Measurements from ENCODE around the gene BEND6. TPM values are rescaled to one million over a fixed set of nuclear protein-coding genes. Genes with fewer than 3 reads are reported as not detected.

Gene BEND6
- total and polyA plus RNA-seq, 2 of the 8 experiments (the other 6 are each of a cell fraction or from before 2014, with no cell fraction given): 0.71 to 2.1 TPM

DNA sequence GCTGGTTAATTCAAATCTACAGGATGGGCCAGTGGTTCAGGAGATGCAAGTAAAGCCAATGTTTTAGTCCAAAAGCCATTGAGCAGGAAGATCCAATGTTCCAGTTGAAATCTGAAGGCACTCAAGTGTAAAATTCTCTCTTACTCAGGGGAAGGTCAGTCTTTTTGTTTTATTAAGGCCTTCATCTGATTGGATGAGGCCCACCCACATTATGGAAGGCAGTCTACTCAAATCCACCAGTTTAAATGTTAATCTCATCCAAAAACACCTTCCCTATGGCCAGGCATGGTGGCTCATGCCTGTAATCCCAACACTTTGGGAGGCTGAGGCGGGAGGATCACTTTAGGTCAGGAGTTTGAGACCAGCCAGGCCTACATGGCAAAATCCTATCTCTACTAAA, 31.3 kb upstream of the BEND6 start (continued):
- no peak for TF ChIP-seq MAFK (IDR thresholded peaks at IDR 0.05; ENCODE audit: low read depth, low read length)
- TF ChIP-seq KDM5A (IDR thresholded peaks at IDR 0.05; ENCODE audit: low read length): no peak
- TF ChIP-seq, protein P1, sequence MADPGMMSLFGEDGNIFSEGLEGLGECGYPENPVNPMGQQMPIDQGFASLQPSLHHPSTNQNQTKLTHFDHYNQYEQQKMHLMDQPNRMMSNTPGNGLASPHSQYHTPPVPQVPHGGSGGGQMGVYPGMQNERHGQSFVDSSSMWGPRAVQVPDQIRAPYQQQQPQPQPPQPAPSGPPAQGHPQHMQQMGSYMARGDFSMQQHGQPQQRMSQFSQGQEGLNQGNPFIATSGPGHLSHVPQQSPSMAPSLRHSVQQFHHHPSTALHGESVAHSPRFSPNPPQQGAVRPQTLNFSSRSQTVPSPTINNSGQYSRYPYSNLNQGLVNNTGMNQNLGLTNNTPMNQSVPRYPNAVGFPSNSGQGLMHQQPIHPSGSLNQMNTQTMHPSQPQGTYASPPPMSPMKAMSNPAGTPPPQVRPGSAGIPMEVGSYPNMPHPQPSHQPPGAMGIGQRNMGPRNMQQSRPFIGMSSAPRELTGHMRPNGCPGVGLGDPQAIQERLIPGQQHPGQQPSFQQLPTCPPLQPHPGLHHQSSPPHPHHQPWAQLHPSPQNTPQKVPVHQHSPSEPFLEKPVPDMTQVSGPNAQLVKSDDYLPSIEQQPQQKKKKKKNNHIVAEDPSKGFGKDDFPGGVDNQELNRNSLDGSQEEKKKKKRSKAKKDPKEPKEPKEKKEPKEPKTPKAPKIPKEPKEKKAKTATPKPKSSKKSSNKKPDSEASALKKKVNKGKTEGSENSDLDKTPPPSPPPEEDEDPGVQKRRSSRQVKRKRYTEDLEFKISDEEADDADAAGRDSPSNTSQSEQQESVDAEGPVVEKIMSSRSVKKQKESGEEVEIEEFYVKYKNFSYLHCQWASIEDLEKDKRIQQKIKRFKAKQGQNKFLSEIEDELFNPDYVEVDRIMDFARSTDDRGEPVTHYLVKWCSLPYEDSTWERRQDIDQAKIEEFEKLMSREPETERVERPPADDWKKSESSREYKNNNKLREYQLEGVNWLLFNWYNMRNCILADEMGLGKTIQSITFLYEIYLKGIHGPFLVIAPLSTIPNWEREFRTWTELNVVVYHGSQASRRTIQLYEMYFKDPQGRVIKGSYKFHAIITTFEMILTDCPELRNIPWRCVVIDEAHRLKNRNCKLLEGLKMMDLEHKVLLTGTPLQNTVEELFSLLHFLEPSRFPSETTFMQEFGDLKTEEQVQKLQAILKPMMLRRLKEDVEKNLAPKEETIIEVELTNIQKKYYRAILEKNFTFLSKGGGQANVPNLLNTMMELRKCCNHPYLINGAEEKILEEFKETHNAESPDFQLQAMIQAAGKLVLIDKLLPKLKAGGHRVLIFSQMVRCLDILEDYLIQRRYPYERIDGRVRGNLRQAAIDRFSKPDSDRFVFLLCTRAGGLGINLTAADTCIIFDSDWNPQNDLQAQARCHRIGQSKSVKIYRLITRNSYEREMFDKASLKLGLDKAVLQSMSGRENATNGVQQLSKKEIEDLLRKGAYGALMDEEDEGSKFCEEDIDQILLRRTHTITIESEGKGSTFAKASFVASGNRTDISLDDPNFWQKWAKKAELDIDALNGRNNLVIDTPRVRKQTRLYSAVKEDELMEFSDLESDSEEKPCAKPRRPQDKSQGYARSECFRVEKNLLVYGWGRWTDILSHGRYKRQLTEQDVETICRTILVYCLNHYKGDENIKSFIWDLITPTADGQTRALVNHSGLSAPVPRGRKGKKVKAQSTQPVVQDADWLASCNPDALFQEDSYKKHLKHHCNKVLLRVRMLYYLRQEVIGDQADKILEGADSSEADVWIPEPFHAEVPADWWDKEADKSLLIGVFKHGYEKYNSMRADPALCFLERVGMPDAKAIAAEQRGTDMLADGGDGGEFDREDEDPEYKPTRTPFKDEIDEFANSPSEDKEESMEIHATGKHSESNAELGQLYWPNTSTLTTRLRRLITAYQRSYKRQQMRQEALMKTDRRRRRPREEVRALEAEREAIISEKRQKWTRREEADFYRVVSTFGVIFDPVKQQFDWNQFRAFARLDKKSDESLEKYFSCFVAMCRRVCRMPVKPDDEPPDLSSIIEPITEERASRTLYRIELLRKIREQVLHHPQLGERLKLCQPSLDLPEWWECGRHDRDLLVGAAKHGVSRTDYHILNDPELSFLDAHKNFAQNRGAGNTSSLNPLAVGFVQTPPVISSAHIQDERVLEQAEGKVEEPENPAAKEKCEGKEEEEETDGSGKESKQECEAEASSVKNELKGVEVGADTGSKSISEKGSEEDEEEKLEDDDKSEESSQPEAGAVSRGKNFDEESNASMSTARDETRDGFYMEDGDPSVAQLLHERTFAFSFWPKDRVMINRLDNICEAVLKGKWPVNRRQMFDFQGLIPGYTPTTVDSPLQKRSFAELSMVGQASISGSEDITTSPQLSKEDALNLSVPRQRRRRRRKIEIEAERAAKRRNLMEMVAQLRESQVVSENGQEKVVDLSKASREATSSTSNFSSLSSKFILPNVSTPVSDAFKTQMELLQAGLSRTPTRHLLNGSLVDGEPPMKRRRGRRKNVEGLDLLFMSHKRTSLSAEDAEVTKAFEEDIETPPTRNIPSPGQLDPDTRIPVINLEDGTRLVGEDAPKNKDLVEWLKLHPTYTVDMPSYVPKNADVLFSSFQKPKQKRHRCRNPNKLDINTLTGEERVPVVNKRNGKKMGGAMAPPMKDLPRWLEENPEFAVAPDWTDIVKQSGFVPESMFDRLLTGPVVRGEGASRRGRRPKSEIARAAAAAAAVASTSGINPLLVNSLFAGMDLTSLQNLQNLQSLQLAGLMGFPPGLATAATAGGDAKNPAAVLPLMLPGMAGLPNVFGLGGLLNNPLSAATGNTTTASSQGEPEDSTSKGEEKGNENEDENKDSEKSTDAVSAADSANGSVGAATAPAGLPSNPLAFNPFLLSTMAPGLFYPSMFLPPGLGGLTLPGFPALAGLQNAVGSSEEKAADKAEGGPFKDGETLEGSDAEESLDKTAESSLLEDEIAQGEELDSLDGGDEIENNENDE (IDR thresholded peaks at IDR 0.05; ENCODE audit: insufficient replicate concordance, low read length): no peak
